Liver (tissue), 3 donors: ENCODE measurements around the gene ADIRF.

Experiments used
- CTCF ChIP-seq: fragments of 150-350 bp; IDR thresholded peaks from 2 replicates; pipeline ENCODE4 v1.5.1; 2017; ENCODE audit warnings: improper control_type of control experiment, low read depth, low read length; ENCODE audit not compliant: missing input control
- EGR1 ChIP-seq, 2 donors: IDR thresholded peaks; 2 replicates each; pipeline ENCODE4 v1.6.1; 2016 to 2018; ENCODE audit warnings: antibody characterized with exemption in 2 of 2, low read depth in 2 of 2
- FOXA1 ChIP-seq: IDR thresholded peaks from 2 replicates; pipeline ENCODE4 v1.6.1; 2016; ENCODE audit warnings: antibody characterized with exemption
- FOXA2 ChIP-seq: IDR thresholded peaks from 2 replicates; pipeline ENCODE4 v1.6.1; 2016; ENCODE audit warnings: antibody characterized with exemption
- HNF4A ChIP-seq, 2 donors: conservative IDR thresholded peaks; 2 replicates each; pipeline ENCODE4 v1.6.1; 2016; ENCODE audit warnings: antibody characterized with exemption in 2 of 2, mild to moderate bottlenecking in 2 of 2
- HNF4G ChIP-seq: IDR thresholded peaks from 2 replicates; pipeline ENCODE4 v1.6.1; 2016; ENCODE audit warnings: antibody characterized with exemption
- JUND ChIP-seq, 2 donors: IDR thresholded peaks; 2 replicates each; pipeline ENCODE4 v1.6.1; 2016; ENCODE audit warnings: antibody characterized with exemption in 2 of 2
- MAX ChIP-seq: IDR thresholded peaks from 2 replicates; pipeline ENCODE4 v1.6.1; 2016; ENCODE audit warnings: antibody characterized with exemption
- REST ChIP-seq: IDR thresholded peaks from 2 replicates; pipeline ENCODE4 v1.6.1; 2016; ENCODE audit warnings: antibody characterized with exemption, mild to moderate bottlenecking
- RXRA ChIP-seq, 2 donors: IDR thresholded peaks; 2 replicates each; pipeline ENCODE4 v1.6.1; 2017 to 2018; ENCODE audit warnings: antibody characterized with exemption in 2 of 2, mild to moderate bottlenecking in 1 of 2
- SP1 ChIP-seq: IDR thresholded peaks from 2 replicates; pipeline ENCODE4 v1.6.1; 2018; ENCODE audit warnings: antibody characterized with exemption, mild to moderate bottlenecking
- TAF1 ChIP-seq: conservative IDR thresholded peaks from 2 replicates; pipeline ENCODE4 v1.6.1; 2016; ENCODE audit warnings: antibody characterized with exemption, mild to moderate bottlenecking
- YY1 ChIP-seq: IDR thresholded peaks from 2 replicates; pipeline ENCODE4 v1.6.1; 2016; ENCODE audit warnings: antibody characterized with exemption, mild to moderate bottlenecking
- ZBTB33 ChIP-seq: IDR thresholded peaks from 2 replicates; pipeline ENCODE4 v1.6.1; 2016; ENCODE audit warnings: antibody characterized with exemption
- donor health status: healthy.
- donor health status: healthy.

GRCh38 chr10:86992929-86993328, 24.6 kb downstream of the ADIRF start:
- TF ChIP-seq REST (no peak), CTCF (no peak), TAF1 (no peak), HNF4G (no peak), HNF4A (conservative IDR thresholded peaks at IDR 0.05) (no peak), MAX (no peak), FOXA1 (no peak), EGR1 (IDR thresholded peaks at IDR 0.05; ENCODE audit: low read depth in 2 of 2) (no peak), ZBTB33 (no peak), RXRA (IDR thresholded peaks at IDR 0.05) (no peak), YY1 (no peak), JUND (IDR thresholded peaks at IDR 0.05) (no peak), FOXA2 (no peak), SP1 (no peak)
